ENCODE measurements around the gene LENEP.

LENEP gene

DNA sequence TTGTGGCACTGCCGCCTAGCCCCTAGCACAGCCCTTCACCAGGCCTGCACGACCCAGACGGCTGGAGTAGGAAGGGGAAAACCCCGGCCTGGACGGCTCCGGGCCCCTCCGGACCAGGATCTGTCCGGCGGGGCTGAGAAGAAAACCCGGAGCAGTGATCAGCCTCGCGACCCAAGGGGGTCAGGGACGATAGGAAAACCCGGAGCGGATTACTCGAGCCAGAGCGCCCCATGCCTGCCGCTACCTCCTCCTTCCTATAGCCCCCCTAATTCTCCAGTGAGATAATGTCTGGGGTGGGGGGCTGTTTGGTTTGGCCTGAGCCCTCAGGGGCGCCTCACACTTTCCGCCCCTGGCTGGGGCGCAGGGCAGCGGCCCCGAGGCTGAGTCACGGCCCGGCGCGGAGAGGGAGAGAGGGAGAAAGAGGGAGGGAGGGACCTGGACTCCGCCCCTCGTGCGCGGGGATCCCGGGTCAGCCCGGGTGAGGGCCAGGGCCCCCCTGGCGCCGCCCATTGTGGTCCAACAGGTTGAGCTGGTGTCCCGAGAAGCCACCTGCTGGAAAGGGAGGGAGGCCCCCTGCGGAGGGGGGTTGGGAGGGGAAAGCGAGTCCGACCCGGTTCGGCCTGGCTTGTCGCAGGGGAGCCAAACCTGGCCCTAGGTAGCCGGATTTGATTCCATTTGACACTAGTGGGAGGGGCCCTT, 7.5 kb downstream of the LENEP start:
- DNase-seq: peak; percentile 85

DNA sequence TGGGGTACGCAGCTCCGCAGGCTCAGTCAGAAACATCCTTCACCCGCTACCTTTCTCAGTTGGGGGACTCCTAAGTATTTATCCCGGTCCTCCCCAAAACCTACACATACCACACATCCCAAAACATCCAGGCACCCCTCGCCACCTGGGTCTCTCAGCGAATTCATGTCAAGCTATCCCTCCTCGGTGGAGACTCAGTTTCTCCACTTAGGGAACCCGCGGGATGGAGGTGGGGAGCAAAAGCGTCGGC, 8.0 kb downstream of the LENEP start:
- DNase-seq: no peak

GRCh38 chr1:155001675-155002463, 8.5 kb downstream of the LENEP start:
- DNase-seq: peak; percentile 99

GRCh38 chr1:155002464-155003226, 9.3 kb downstream of the LENEP start, which contains the start of gene ZBTB7B:
Gene ZBTB7B (plus strand): TSS chr1:155002802. CDS start chr1:155014661, 11,859 bp downstream.
- DNase-seq: no peak

GRCh38 chr1:155003227-155003765, 9.9 kb downstream of the LENEP start:
- peak; percentile 32 for DNase-seq

DNA sequence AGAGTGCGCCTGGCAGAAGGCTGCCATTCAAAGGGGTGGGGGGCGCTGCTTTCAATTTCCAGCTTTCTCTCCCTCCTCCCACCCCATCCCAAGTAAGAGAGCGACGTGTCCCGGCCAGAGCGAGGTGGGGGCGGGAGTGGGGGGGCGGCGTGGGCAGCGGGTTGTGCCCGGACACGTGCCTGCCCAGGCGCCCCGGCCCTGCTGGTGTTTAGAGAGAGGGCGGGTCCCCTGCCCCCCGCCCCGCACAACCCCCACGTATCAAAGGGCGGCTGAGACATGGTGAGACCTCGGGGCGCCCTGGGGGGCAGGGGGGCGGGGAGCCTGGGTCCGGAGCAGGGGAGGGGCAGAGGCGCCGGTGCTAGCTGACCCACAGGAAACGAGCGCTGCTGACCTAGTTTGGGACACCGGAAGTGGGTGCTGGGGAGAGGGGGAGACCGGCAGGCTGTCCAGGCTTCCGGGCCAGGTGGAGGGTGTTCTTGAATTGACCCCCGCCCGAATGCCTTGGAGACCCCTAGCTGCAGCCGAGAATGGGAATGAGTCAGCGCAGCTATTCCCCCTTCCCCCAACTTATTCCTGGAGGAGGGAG, 10.5 kb downstream of the LENEP start:
- no peak for DNase-seq

GRCh38 chr1:155004352-155005075, 11.1 kb downstream of the LENEP start:
- DNase-seq: no peak

GRCh38 chr1:155005076-155006011, 12.0 kb downstream of the LENEP start:
- DNase-seq: peak; percentile 28

GRCh38 chr1:155006601-155007101, 13.3 kb downstream of the LENEP start:
- DNase-seq: peak; percentile 25

GRCh38 chr1:155007251-155007828, 14.0 kb downstream of the LENEP start:
- DNase-seq: no peak

DNA sequence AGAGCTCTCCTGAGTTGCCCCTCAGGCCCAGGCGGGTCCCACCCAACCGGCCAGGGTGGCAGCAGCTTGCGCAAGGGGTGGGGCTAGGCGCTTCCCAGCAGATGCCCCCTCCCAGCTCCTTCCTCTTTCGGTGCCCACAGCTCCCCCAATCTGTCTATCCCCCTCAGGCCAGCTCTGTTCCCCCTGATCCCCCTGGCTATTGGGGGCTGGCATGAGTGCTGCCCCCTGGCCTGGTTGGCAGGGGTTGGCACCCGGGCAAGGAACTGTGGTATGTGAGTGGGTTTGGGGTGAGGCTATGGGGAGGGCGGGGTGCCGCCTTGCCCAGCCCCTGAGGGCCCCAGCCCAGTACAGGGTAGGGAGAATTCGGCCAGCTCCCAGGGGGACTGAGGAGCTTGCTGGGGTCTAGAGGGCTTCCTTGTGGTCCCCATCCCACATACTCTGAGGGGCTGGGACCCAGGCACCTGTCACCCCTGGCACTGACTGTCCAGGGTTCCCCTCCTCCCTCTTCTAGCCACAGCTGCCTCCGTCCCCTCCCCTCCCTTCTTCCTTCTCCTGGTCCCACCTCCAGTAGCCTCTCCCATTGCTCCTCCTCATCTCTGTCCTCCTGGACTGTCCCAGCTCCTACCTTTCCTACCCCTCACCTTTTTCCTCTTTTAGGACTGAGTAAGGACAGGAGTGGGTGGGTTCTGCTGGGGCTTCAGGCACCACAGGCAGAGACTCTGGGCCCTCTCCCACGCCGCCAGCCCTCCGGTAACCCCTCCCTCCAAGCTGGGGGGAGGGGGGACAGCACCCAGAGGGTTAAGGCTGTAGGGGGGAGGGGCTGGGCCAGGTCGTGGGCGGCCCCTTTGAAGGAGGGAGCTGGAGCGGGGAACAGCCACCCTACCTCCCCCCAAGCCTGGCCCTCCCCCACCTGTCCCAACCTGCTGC, 14.9 kb downstream of the LENEP start:
- DNase-seq: peak; percentile 69

GRCh38 chr1:155009221-155009711, 15.9 kb downstream of the LENEP start:
- peak; percentile 41 for DNase-seq

- no peak for DNase-seq
Observed at GRCh38 chr1:155009742-155010141, 16.4 kb downstream of the LENEP start.

GRCh38 chr1:155010211-155010918, 17.0 kb downstream of the LENEP start:
- peak; percentile 34 for DNase-seq

GRCh38 chr1:155011004-155011416, 17.6 kb downstream of the LENEP start:
- DNase-seq: no peak

DNA sequence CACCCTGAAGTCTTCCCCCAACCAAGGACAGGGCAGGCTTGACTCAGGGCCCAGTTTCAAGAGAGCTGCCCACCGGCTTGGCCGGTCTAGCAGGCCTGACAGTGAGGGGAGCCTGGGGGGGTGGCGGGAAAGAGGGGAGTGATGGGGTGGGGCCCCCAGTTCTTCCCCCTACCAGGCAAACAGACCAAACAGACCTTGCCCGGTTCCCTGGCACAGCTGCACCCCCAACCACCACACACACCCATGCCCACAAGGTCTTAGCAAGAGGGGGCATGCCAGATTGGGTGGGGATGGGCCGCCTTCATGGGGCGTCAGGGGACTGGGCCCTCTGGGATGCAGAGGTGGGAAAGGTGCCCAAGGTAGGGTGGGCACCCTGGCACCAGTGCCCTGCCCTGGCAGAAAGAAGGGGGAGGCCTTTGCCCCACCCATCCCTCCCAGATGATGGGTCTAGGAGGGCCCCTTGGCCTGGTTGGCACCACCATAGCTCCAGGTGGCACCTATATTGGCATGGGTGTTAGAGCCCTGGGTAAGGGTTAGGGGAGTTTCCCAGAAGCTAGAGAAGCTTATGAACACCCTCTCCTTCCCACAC, 18.1 kb downstream of the LENEP start:
- no peak for DNase-seq

- DNase-seq: peak; percentile 37
Observed at GRCh38 chr1:155012026-155012546, 18.7 kb downstream of the LENEP start.
